GM12872 (cell line): ENCODE data around the gene GTF3C4.
A peak's percentile ranks its signal among the peaks of the same experiment; 100 is the strongest.

Source experiments
- CTCF ChIP-seq: IDR thresholded peaks from 3 replicates; pipeline ENCODE4 v1.5.1; 2011; ENCODE audit warnings: low read depth, mild to moderate bottlenecking, low read length, moderate library complexity; ENCODE audit not compliant: insufficient read depth

GTF3C4 gene

DNA sequence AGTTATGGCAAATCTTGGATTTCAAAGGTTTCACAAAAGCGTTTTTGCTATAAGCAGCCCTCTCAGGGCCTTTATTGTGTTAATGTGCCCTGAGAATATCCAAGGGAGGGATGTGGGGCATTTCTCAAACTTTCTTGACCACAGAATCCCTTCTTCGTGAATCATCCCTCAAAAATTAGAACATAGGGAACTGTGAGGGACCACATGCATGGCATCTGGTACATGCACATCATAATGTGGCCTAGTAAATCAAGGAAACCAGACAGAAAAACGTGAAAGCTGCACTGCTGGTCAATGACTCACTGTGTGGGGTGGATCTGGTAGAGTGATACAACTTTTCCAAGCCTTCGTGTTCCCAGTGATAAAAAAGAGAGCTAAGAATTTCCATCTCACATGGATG is 22.9 kb upstream of the GTF3C4 start:
- no peak for TF ChIP-seq CTCF

GRCh38 chr9:132647806-132648205 is 22.5 kb upstream of the GTF3C4 start:
- TF ChIP-seq CTCF, result no peak

- TF ChIP-seq CTCF, result no peak
These were observed 22.0 kb upstream of the GTF3C4 start for GRCh38 chr9:132648283-132648682.

GRCh38 chr9:132648685-132649084 is 21.6 kb upstream of the GTF3C4 start:
- TF ChIP-seq CTCF, result no peak

GRCh38 chr9:132651259-132651658 is 19.0 kb upstream of the GTF3C4 start:
- 0 out of 3 replicates have a peak, but pooled peaks have one; percentile 19 for TF ChIP-seq CTCF

GRCh38 chr9:132656299-132656698 is 14.0 kb upstream of the GTF3C4 start:
- no peak for TF ChIP-seq CTCF

DNA sequence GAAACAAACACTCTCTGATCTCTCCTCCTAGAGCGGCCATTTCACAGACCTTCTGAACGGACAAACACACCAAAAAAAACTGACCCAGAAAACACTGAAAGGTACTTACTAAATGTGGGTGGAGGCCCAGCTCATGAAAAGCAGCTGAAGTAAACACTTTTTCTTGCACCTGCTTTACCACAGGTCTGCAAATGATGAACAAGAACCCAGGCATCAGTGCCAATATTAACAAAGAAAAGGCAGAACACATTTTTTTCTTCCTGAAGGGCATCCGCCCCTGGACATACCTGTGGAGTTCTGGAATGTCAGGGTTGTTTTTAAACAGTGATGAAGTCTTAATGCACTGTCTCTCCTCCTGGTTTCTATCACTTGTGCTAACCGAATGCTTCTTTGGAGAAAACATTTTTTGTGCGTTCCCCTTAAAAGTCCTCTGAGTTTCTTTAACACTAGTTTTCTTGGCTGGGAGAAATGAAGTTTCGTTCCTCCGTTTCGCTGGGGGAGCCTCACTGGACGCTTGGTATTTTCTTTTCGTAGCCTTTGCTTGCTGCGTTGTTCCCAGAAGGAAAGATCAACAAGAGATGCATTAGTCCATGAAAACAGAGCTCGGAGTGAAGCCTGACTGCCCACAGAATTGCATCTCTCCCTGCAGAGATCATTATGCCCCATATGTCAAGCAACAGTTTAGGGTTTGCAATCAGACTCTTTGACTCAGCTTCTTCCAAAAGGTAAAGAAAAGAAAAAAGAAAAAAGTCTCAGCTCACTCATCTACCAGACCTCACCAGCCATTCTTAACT is 7.9 kb upstream of the GTF3C4 start:
- no peak for TF ChIP-seq CTCF
